H1 (cell line): ENCODE measurements around the gene FBXO11. TPM values are rescaled to one million over a fixed set of nuclear protein-coding genes. Genes with fewer than 3 reads are reported as not detected.

ENCODE experiments used
- CTCF ChIA-PET: fragments of 300-600 bp; sonication (Branson Sonifier 250); formaldehyde crosslinking; loops from one replicate; lab custom pipeline; 2021; ENCODE audit not compliant: partially characterized antibody; lab: Charles Lee
- POLR2A ChIA-PET: fragments of 300-600 bp; sonication (Branson Sonifier 250); formaldehyde crosslinking; loops from one replicate; lab custom pipeline; 2021; ENCODE audit warnings: inconsistent platforms; ENCODE audit not compliant: partially characterized antibody; lab: Charles Lee
- DNase-seq, 2 experiments: peaks; one replicate each; pipeline versions ENCODE4 v3.0.0 to v3.0.0-alpha.2; 2010 to 2022; ENCODE audit warnings: low spot score in 2 of 2, low read depth in 1 of 2, mixed read lengths in 1 of 2
- FAIRE-seq: peaks from 2 replicates; lab custom pipeline; 2011; peaks lifted over from hg19 to GRCh38; lab: Jason Lieb, UNC
- H2AFZ ChIP-seq: 2 replicates; pipeline ENCODE4 v1.8.1; 2012; ENCODE audit warnings: low read length, inconsistent platforms
- H2AK5ac ChIP-seq: 2 replicates; pipeline ENCODE4 v1.6.1; 2013; ENCODE audit warnings: low read depth, low read length
- H2BK120ac ChIP-seq: replicated peaks from 2 replicates; pipeline ENCODE3; 2013; ENCODE audit warnings: low read depth, low read length, inconsistent platforms
- H2BK12ac ChIP-seq: 2 replicates; pipeline ENCODE4 v1.6.1; 2013; ENCODE audit warnings: low read depth, low read length
- H2BK15ac ChIP-seq: 2 replicates; pipeline ENCODE4 v1.6.1; 2013; ENCODE audit warnings: low read length
- H2BK20ac ChIP-seq: 2 replicates; pipeline ENCODE4 v1.6.1; 2013; ENCODE audit warnings: low read length
- H2BK5ac ChIP-seq: 2 replicates; pipeline ENCODE4 v1.6.1; 2013; ENCODE audit warnings: low read depth, low read length
- H3K14ac ChIP-seq: 2 replicates; pipeline ENCODE4 v1.6.1; 2013; ENCODE audit warnings: inconsistent platforms; ENCODE audit not compliant: insufficient read length
- H3K18ac ChIP-seq: 2 replicates; pipeline ENCODE4 v1.6.1; 2013; ENCODE audit warnings: low read length; ENCODE audit errors: extremely low read depth
- H3K23ac ChIP-seq: 2 replicates; pipeline ENCODE4 v1.6.1; 2013; ENCODE audit warnings: inconsistent platforms; ENCODE audit not compliant: insufficient read length
- H3K23me2 ChIP-seq: 2 replicates; pipeline ENCODE4 v1.6.1; 2013; ENCODE audit warnings: low read depth, low read length
- H3K27ac ChIP-seq: 2 replicates; pipeline ENCODE4 v1.6.1; 2011; ENCODE audit warnings: low read depth, low read length, inconsistent platforms
- H3K27me3 ChIP-seq, 4 experiments: replicated peaks in 1 of 4; 1 replicate in 1 of 4; 2 replicates in 3 of 4; pipeline versions ENCODE4 v1.6.1 to v1.8.1; 2011 to 2013; ENCODE audit warnings: low read length in 3 of 4, mild to moderate bottlenecking in 3 of 4, inconsistent platforms in 2 of 4, mixed read lengths in 2 of 4, moderate library complexity in 1 of 4; ENCODE audit not compliant: control insufficient read depth in 3 of 4, insufficient read depth in 3 of 4; ENCODE audit errors: extremely low read depth in 1 of 4
- H3K36me3 ChIP-seq, 4 experiments: 2 replicates each; pipeline versions ENCODE4 v1.6.1 to v1.8.1; 2011 to 2013; ENCODE audit warnings: mild to moderate bottlenecking in 4 of 4, low read length in 3 of 4, moderate library complexity in 2 of 4, control low read depth in 1 of 4, inconsistent platforms in 1 of 4; ENCODE audit not compliant: insufficient read depth in 4 of 4, control insufficient read depth in 2 of 4
- H3K4ac ChIP-seq: replicated peaks from 2 replicates; pipeline ENCODE3; 2013; ENCODE audit warnings: low read length, low read depth, mixed read lengths, inconsistent platforms; ENCODE audit not compliant: insufficient read length
- H3K4me1 ChIP-seq, 4 experiments: replicated peaks in 1 of 4; 1 replicate in 1 of 4; 2 replicates in 3 of 4; pipeline versions ENCODE4 v1.6.1 to v1.8.1; 2011 to 2013; ENCODE audit warnings: low read length in 3 of 4, inconsistent platforms in 2 of 4, mixed read lengths in 1 of 4; ENCODE audit not compliant: insufficient read depth in 4 of 4, control insufficient read depth in 3 of 4
- H3K4me2 ChIP-seq, 2 experiments: 2 replicates each; pipeline versions ENCODE4 v1.6.1 to v1.8.1; 2011 to 2013; ENCODE audit warnings: low read depth in 2 of 2, low read length in 2 of 2, control low read depth in 1 of 2, inconsistent platforms in 1 of 2, mild to moderate bottlenecking in 1 of 2; ENCODE audit not compliant: insufficient read depth in 1 of 2
- H3K4me3 ChIP-seq, 4 experiments: fragments of 200-600, 300-600 bp in 1 of 4; sonication (generic), shearing (Covaris generic), sonication (Bioruptor Twin) in 1 of 4; 2 replicates each; pipeline versions ENCODE4 v1.5.1 to v1.8.1; 2011 to 2016; ENCODE audit warnings: low read length in 4 of 4, low read depth in 3 of 4, control low read depth in 2 of 4, inconsistent platforms in 2 of 4, mild to moderate bottlenecking in 2 of 4, mixed read lengths in 1 of 4, moderate library complexity in 1 of 4; ENCODE audit not compliant: insufficient read depth in 2 of 4; ENCODE audit errors: extremely low read depth in 1 of 4
- H3K56ac ChIP-seq: replicated peaks from 2 replicates; pipeline ENCODE3; 2013; ENCODE audit warnings: low read depth, mild to moderate bottlenecking, mixed read lengths, low read length, inconsistent platforms; ENCODE audit not compliant: insufficient read length
- H3K79me1 ChIP-seq: 2 replicates; pipeline ENCODE4 v1.6.1; 2013; ENCODE audit warnings: low read depth, low read length, control low read depth
- H3K79me2 ChIP-seq, 2 experiments: 2 replicates each; pipeline versions ENCODE4 v1.6.1 to v1.8.1; 2012 to 2013; ENCODE audit warnings: low read length in 2 of 2, mild to moderate bottlenecking in 2 of 2, inconsistent platforms in 1 of 2; ENCODE audit not compliant: insufficient read depth in 2 of 2, control insufficient read depth in 1 of 2
- H3K9ac ChIP-seq, 4 experiments: replicated peaks in 1 of 4; 1 replicate in 1 of 4; 2 replicates in 3 of 4; pipeline versions ENCODE4 v1.6.1 to v1.8.1; 2011 to 2013; ENCODE audit warnings: low read depth in 3 of 4, low read length in 3 of 4, control low read depth in 2 of 4, mild to moderate bottlenecking in 2 of 4, moderate library complexity in 2 of 4, inconsistent platforms in 1 of 4; ENCODE audit errors: extremely low read depth in 1 of 4
- H3K9me3 ChIP-seq, 2 experiments: 2 replicates each; pipeline versions ENCODE4 v1.6.1 to v1.8.1; 2012 to 2013; ENCODE audit warnings: mild to moderate bottlenecking in 2 of 2, moderate library complexity in 2 of 2, control low read depth in 1 of 2, inconsistent platforms in 1 of 2, low read depth in 1 of 2, low read length in 1 of 2, mixed read lengths in 1 of 2; ENCODE audit not compliant: insufficient read depth in 2 of 2
- H4K20me1 ChIP-seq, 2 experiments: replicated peaks in 1 of 2; 2 replicates each; pipeline versions ENCODE3 to v1.8.1; 2011 to 2013; ENCODE audit warnings: inconsistent platforms in 2 of 2, low read length in 2 of 2, mild to moderate bottlenecking in 1 of 2; ENCODE audit not compliant: insufficient read depth in 2 of 2, control insufficient read depth in 1 of 2
- H4K5ac ChIP-seq: 2 replicates; pipeline ENCODE4 v1.6.1; 2013; ENCODE audit warnings: low read length, low read depth, mixed read lengths, inconsistent platforms; ENCODE audit not compliant: insufficient read length
- H4K8ac ChIP-seq: 2 replicates; pipeline ENCODE4 v1.8.0; 2013; ENCODE audit warnings: mild to moderate bottlenecking, moderate library complexity, low read length, inconsistent platforms; ENCODE audit not compliant: insufficient read depth; ENCODE audit errors: extremely low read depth
- H4K91ac ChIP-seq: replicated peaks from 2 replicates; pipeline ENCODE3; 2013; ENCODE audit warnings: low read length, mixed read lengths, inconsistent platforms; ENCODE audit not compliant: insufficient read length
- CBX8 ChIP-seq: fragments of 300-800, 300-1000 bp; sonication (generic); IDR thresholded peaks from 2 replicates; pipeline ENCODE4 v1.7.1; 2016; ENCODE audit warnings: low read depth, low read length, borderline replicate concordance
- CTBP2 ChIP-seq: IDR thresholded peaks from 2 replicates; pipeline ENCODE4 v1.7.0; 2011; ENCODE audit warnings: borderline replicate concordance, mild to moderate bottlenecking, moderate library complexity, mixed read lengths, low read length; ENCODE audit not compliant: insufficient read depth, insufficient read length
- HDAC6 ChIP-seq: IDR thresholded peaks from one replicate; pipeline ENCODE4 v1.7.1; 2012; ENCODE audit warnings: low read depth, mild to moderate bottlenecking, inconsistent platforms, low read length, moderate library complexity
- JUND ChIP-seq: IDR thresholded peaks from 2 replicates; pipeline ENCODE4 v1.6.1; 2011; ENCODE audit warnings: mild to moderate bottlenecking, improper control_type of control experiment, low read length
- WGBS, 2 experiments: shearing (Covaris generic) in 1 of 2; methylation state at CpG; one replicate each; pipeline versions ENCODE4 v1.1.6 to v1.1.7; 2013 to 2015; ENCODE audit warnings: low lambda C conversion rate in 2 of 2, mixed read lengths in 2 of 2, inconsistent platforms in 1 of 2, low coverage in 1 of 2, missing lambda C conversion rate in 1 of 2; ENCODE audit not compliant: insufficient replicate concordance in 2 of 2, insufficient coverage in 1 of 2, insufficient read length in 1 of 2; ENCODE audit errors: extremely low coverage in 1 of 2, missing lambda C conversion rate in 1 of 2; 5-methylcytosine and 5-hydroxymethylcytosine counted together
- polyA plus RNA-seq, 7 experiments: library from polyadenylated mRNA; depleted of rRNA in 3 of 7; stranded (reverse) in 5 of 7; unstranded in 2 of 7; fragments of >200 nt in 5 of 7; fragments of 200-250 nt in 2 of 7; gene quantifications; 1 replicate in 5 of 7; 2 replicates in 1 of 7; 4 replicates in 1 of 7; pipeline versions ENCODE4 v1.2.1 to v1.2.3, GENCODE V29; 2011 to 2013; ENCODE audit warnings: missing spikeins in 2 of 7, mixed read lengths in 2 of 7
- total RNA-seq: library from RNA; stranded (reverse); fragmentation: NEBNext Ultra II Directional; extraction: Animal tissue kit (Norgen Biotek cat#: 25700); gene quantifications from 2 replicates; pipeline ENCODE4 v1.2.1, GENCODE V29; 2021
- TF ChIP-seq, protein P1 (sequence below), 3 experiments: IDR thresholded peaks; 1 replicate in 2 of 3; 2 replicates in 1 of 3; pipeline versions ENCODE4 v1.5.1 to v1.6.1; 2011; ENCODE audit warnings: low read length in 3 of 3, mild to moderate bottlenecking in 3 of 3, inconsistent platforms in 2 of 3, low read depth in 1 of 3, moderate library complexity in 1 of 3; ENCODE audit not compliant: insufficient read depth in 1 of 3; ENCODE audit errors: control extremely low read depth in 1 of 3

The FBXO11 gene
- total and polyA plus RNA-seq, 2 of the 8 experiments (the other 6 are each of a cell fraction or from before 2014, with no cell fraction given): 21.7 to 57.3 TPM

GRCh38 chr2:47893771-47894170, 12.5 kb downstream of the FBXO11 start:
- H4K20me1 ChIP-seq: peaks cover 5 to 9% of the 10 kb centered on the region in 2 experiments
- no peak overlapping the region for H3K27ac ChIP-seq
- no peak overlapping the region for H2BK120ac ChIP-seq
- no peak overlapping the region for H2BK15ac ChIP-seq
- no peaks in the 10 kb centered on the region for H3K36me3 ChIP-seq
- H4K91ac ChIP-seq: no peak overlapping the region
- ChIA-PET CTCF (no interaction called here), POLR2A (interaction anchor here (1.3 kb wide), 1 partner anchor 13 kb away, joined by 3 read pairs; no protein-coding TSS in a partner anchor)
- H3K23me2 ChIP-seq: no peaks in the 10 kb centered on the region
- peaks cover 6 to 100% of the 10 kb centered on the region in 2 experiments; a peak in 3 of 4 replicates for H3K79me2 ChIP-seq
- 84% methylated on average over 1 of the region's 1 CpG; no CpG with 5 or more reads in 1 of the 2 experiments for WGBS, 2 experiments
- H4K8ac ChIP-seq: no peak overlapping the region
- DNase-seq (no peak), FAIRE-seq (no peak)
- no peak overlapping the region for H2BK5ac ChIP-seq
- no peak overlapping the region for H3K14ac ChIP-seq
- H3K4ac ChIP-seq: no peak overlapping the region
- no peak overlapping the region for H3K56ac ChIP-seq
- no peaks in the 10 kb centered on the region for H3K79me1 ChIP-seq
- peaks cover 0 to 2% (median 0%) of the 10 kb centered on the region in 4 experiments; a peak in 1 of 7 replicates for H3K4me1 ChIP-seq
- H4K5ac ChIP-seq: no peak overlapping the region
- no peak overlapping the region for H3K9ac ChIP-seq
- H2BK20ac ChIP-seq: no peak overlapping the region
- H2AFZ ChIP-seq: no peak overlapping the region
- H2BK12ac ChIP-seq: no peak overlapping the region
- no peaks in the 10 kb centered on the region for H3K9me3 ChIP-seq
- no peaks in the 10 kb centered on the region for H3K27me3 ChIP-seq
- H3K18ac ChIP-seq: no peak overlapping the region
- no peak overlapping the region for H3K4me2 ChIP-seq
- no peak overlapping the region for H3K4me3 ChIP-seq
- TF ChIP-seq HDAC6 (no peak), CBX8 (no peak), JUND (no peak), CTBP2 (no peak)
- TF ChIP-seq, protein P1, sequence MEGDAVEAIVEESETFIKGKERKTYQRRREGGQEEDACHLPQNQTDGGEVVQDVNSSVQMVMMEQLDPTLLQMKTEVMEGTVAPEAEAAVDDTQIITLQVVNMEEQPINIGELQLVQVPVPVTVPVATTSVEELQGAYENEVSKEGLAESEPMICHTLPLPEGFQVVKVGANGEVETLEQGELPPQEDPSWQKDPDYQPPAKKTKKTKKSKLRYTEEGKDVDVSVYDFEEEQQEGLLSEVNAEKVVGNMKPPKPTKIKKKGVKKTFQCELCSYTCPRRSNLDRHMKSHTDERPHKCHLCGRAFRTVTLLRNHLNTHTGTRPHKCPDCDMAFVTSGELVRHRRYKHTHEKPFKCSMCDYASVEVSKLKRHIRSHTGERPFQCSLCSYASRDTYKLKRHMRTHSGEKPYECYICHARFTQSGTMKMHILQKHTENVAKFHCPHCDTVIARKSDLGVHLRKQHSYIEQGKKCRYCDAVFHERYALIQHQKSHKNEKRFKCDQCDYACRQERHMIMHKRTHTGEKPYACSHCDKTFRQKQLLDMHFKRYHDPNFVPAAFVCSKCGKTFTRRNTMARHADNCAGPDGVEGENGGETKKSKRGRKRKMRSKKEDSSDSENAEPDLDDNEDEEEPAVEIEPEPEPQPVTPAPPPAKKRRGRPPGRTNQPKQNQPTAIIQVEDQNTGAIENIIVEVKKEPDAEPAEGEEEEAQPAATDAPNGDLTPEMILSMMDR (IDR thresholded peaks at IDR 0.05; ENCODE audit: control extremely low read depth in 1 of 3, insufficient read depth in 1 of 3, low read depth in 1 of 3, low read length in 3 of 3): no peak
- no peak overlapping the region for H3K23ac ChIP-seq
- no peak overlapping the region for H2AK5ac ChIP-seq
